Cardiac fibroblast (primary cell): Measurements from ENCODE around the gene AHI1.

Experiments used
- DNase-seq, 2 donors: peaks; one replicate each; pipeline versions ENCODE4 v3.0.0 to v3.0.0-alpha.2; 2010; ENCODE audit warnings: low read depth in 2 of 2
- H3K4me3 ChIP-seq, 2 donors: replicated peaks in 1 of 2; 1 replicate in 1 of 2; 2 replicates in 1 of 2; pipeline ENCODE4 v1.5.1; 2011; ENCODE audit warnings: low read depth in 2 of 2, low read length in 2 of 2, mild to moderate bottlenecking in 2 of 2, moderate library complexity in 1 of 2
- TF ChIP-seq, protein P1 (sequence below): IDR thresholded peaks from one replicate; pipeline ENCODE4 v1.5.1; 2011; ENCODE audit warnings: low read depth, mild to moderate bottlenecking, low read length, inconsistent platforms

Gene AHI1

GRCh38 chr6:135274561-135275293, 222.8 kb downstream of the AHI1 start:
- no peak for DNase-seq
- H3K4me3 ChIP-seq, result no peak overlapping the region
- TF ChIP-seq, protein P1, sequence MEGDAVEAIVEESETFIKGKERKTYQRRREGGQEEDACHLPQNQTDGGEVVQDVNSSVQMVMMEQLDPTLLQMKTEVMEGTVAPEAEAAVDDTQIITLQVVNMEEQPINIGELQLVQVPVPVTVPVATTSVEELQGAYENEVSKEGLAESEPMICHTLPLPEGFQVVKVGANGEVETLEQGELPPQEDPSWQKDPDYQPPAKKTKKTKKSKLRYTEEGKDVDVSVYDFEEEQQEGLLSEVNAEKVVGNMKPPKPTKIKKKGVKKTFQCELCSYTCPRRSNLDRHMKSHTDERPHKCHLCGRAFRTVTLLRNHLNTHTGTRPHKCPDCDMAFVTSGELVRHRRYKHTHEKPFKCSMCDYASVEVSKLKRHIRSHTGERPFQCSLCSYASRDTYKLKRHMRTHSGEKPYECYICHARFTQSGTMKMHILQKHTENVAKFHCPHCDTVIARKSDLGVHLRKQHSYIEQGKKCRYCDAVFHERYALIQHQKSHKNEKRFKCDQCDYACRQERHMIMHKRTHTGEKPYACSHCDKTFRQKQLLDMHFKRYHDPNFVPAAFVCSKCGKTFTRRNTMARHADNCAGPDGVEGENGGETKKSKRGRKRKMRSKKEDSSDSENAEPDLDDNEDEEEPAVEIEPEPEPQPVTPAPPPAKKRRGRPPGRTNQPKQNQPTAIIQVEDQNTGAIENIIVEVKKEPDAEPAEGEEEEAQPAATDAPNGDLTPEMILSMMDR, result no peak

DNA sequence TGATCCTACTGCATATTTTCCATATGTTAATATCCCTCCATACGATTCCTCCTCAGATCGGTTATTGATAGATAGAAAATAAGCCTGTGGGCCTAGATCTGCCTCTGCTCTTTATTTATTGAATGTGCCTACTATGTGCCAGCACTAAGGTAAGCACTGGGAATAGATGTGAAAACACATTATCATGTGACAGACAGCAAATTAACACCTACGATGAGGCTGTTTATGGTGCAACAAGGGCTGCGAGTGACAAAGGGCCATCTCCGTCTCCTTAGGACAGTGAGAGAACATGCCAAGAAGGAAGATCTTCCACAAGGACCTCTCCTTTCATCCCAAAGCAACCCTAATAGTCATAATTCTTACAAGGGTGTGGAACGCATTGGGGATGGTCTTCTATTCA, 225.9 kb downstream of the AHI1 start:
- TF ChIP-seq, protein P1, result no peak
- H3K4me3 ChIP-seq, result no peak overlapping the region
- no peak for DNase-seq

GRCh38 chr6:135270676-135271536, 226.6 kb downstream of the AHI1 start:
- TF ChIP-seq, protein P1, result no peak
- H3K4me3 ChIP-seq, result no peak overlapping the region
- DNase-seq, result no peak

- DNase-seq, result no peak
- TF ChIP-seq, protein P1, result no peak
- H3K4me3 ChIP-seq, result no peak overlapping the region
Observed at GRCh38 chr6:135269481-135269891, 228.1 kb downstream of the AHI1 start.

- DNase-seq, result no peak
- TF ChIP-seq, protein P1, result no peak
- H3K4me3 ChIP-seq, result no peak overlapping the region
Observed at GRCh38 chr6:135268740-135269139, 228.8 kb downstream of the AHI1 start.

DNA sequence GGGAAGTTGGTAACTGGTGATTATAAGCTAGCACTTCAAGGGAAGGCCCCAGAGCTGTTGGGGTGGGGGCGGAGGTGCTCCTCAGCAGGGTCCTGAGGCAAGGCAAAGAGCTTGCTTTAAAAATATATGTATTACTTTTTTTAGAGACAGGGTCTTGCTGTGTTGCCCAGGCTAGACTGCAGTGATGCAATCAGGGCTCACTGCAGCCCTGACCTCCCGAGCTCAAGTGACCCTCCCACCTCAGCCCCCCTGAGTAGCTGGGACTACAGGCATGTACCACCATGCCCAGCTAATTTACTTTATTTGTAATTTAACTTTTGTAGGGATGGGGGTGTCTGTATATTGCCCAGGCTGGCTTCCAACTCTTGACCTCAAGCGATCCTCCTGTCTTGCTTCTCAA, 229.3 kb downstream of the AHI1 start:
- no peak for DNase-seq
- TF ChIP-seq, protein P1, result no peak
- no peak overlapping the region for H3K4me3 ChIP-seq
